Stimulated activated naive CD4-positive, alpha-beta T cell (primary cell): ENCODE measurements around the gene HELZ.
"Not testable (repeated sequence)": the region's sequence is repeated elsewhere in the genome, so short reads cannot be mapped to it uniquely, and the experiment has no call there.

Experiments used
- DNase-seq, 6 experiments: peaks; one replicate each; lab custom pipeline; 2025; lab: John Stamatoyannopoulos, UW

Gene HELZ

GRCh38 chr17:67050471-67051154 lies 194.4 kb downstream of the HELZ start:
- DNase-seq, result no peak

GRCh38 chr17:67050066-67050465 lies 194.9 kb downstream of the HELZ start:
- DNase-seq, result no peak

- no peak for DNase-seq
Observed at GRCh38 chr17:67049025-67049739, 195.8 kb downstream of the HELZ start.

GRCh38 chr17:67047382-67047781 lies 197.6 kb downstream of the HELZ start:
- no peak for DNase-seq

GRCh38 chr17:67046398-67046797 lies 198.6 kb downstream of the HELZ start:
- no peak for DNase-seq

GRCh38 chr17:67044940-67045339 lies 200.1 kb downstream of the HELZ start:
- no peak for DNase-seq

- no peak for DNase-seq
Observed at GRCh38 chr17:67044016-67044772, 200.8 kb downstream of the HELZ start, which contains the start of gene CACNG1. Gene CACNG1, plus strand, starts transcription at chr17:67044554. Its CDS starts 107 bp downstream, at chr17:67044661.

- DNase-seq, result no peak
Observed at GRCh38 chr17:67043283-67043682, 201.7 kb downstream of the HELZ start.

- no peak for DNase-seq
Observed at GRCh38 chr17:67041941-67042899, 202.8 kb downstream of the HELZ start.

- DNase-seq, result no peak
Observed at GRCh38 chr17:67041531-67041930, 203.5 kb downstream of the HELZ start.

- not testable (repeated sequence) for DNase-seq
Observed at GRCh38 chr17:67041119-67041518, 203.9 kb downstream of the HELZ start.

GRCh38 chr17:67040652-67041051 lies 204.3 kb downstream of the HELZ start:
- DNase-seq, result no peak

GRCh38 chr17:67038861-67039365 lies 206.1 kb downstream of the HELZ start:
- no peak for DNase-seq

GRCh38 chr17:67035131-67036083 lies 209.6 kb downstream of the HELZ start:
- DNase-seq, result no peak

- no peak for DNase-seq
Observed at GRCh38 chr17:67033613-67034012, 211.4 kb downstream of the HELZ start.

- no peak for DNase-seq
Observed at GRCh38 chr17:67032985-67033384, 212.0 kb downstream of the HELZ start.

GRCh38 chr17:67032382-67032781 lies 212.6 kb downstream of the HELZ start:
- no peak for DNase-seq

GRCh38 chr17:67030641-67031040 lies 214.4 kb downstream of the HELZ start:
- no peak for DNase-seq

GRCh38 chr17:67027031-67027628 lies 217.9 kb downstream of the HELZ start:
- no peak for DNase-seq

GRCh38 chr17:67026341-67026740 lies 218.7 kb downstream of the HELZ start:
- DNase-seq, result no peak
